HG02973 (cell line): Measurements from ENCODE around the gene GPR107.

ENCODE experiments used
- ATAC-seq: cut with Tn5 transposase; IDR thresholded peaks from one replicate; pipeline ENCODE4 v1.9.1; 2021; ENCODE audit warnings: moderate library complexity; ENCODE audit not compliant: unreplicated experiment

The GPR107 gene

DNA sequence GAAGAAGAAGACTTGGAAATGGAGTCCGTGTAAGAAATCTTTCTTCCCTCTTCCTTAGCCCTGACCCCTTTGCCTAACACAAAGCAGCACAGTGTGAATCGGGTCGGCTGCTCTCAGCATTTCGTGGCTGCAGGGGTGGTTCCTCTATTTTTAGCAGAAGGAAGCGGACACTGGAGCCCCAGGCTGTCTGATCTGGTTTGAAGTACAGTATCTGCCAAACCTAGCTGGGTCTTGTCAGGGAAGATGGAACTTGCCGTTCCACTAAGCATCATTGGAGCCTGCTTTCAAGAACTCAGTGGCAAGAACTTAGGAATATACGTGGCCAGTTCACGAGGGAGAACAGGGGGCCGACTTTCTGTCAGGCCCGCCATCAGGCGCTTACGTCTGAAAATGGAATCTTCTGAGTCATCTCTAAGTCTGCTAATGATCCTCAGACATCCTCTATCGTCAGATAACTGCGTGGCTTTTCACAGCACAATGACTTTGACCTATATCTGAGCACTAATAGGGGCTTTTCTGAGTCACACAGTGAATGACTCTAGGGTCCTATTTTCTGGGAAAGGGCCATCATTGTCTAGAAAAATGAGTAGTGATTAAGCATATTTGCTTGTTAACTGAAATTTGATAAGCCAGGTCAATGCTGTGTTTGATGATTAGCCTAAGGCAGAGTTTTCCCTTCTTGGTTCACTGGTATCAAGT is 75.2 kb downstream of the GPR107 start:
- peak; percentile 59 for ATAC-seq

DNA sequence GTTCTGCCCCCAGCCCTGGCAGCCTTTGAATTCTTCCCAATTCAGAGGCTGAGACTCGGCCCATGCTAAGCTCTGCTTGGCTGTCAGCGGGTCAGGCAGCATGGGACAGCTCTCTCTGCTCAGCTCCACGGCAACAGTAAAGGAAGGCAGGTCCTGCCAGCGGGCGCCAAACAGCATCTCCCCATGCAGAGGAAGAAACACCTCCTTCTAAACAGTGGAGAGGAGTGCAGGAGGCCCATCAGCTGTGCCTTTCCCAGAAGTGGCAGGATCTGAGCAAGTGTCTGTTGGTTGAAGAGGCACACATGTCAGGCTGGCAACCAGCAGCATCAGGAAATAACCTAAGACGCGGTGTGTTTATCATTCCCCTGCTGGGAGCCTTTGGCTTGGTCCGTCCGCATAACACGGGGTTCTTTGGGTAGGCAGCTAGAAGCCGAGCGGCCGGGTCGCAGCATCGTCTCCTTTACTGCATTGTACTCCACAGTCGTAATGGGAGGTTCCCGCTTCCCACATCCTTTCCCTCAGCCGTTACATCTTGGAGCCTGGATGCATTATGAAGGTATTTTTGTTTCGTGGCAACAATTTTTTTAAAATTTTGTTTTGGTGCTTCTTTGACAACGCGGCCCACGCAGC is 75.8 kb downstream of the GPR107 start:
- no peak for ATAC-seq

DNA sequence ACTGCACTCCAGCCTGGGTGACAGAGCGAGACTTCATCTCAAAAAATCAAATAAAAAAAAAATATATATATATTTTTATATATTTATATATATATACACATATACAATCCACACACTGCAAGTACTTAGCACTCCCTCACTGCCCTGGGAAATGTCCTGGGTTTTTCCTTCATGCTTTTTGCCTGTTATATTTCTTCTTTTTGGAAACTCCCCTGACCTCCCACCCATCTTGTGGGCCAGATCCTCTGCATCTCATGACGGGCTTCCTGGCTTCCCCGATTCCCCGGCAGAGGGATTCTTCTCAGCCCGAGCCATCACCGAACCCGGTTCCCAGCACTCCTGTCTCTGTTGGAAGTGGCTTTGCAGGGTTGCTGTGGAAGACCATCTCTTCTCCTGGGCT is 79.0 kb downstream of the GPR107 start:
- ATAC-seq: no peak

DNA sequence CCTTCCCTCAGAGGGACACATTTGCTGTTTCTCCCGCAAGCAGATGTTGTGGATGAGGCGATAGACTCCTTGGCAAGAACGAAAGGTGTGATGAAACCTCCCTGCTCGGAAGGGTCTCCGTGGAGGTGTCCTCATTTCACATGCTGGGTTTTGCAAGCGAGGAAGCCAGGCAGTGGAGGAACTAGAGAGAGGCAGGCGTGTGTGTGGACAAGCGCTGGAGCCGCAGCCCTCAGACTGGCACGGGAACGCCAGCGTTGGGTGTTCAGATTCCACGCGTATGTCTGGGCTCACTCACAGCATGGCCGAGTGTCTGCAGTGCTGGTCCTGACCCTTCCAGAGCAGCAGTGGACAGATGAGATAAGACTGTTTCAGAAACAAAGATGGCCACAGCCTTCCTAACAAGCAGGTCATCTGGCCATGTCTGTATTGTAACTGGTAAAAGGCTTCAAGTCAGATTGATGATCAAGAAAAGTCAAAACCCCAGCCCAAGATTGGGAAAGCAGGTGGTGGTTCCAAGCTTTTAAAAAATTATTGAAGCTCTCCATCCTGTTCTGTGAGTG is 83.5 kb downstream of the GPR107 start:
- ATAC-seq: no peak

DNA sequence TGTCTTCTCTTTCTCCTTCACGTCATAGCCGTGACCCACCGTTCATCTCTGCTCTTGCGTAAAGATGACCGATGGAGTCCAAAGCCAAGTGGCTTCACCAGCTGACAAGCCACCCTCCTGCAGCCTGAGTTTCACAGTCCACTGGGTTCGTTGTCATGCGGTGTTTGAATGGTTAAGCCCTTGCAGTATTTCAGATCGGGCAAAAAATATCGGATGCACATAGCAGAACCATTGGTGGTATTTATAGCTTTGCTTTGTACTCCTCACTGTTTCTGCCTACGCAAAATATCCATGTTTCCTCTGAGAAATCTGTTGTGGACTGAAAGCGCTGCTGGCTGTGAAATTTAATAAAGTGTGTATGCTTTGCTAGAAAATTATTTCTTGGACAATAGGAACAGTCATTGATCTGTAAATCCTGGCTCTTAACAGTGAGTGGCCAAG is 84.0 kb downstream of the GPR107 start:
- no peak for ATAC-seq

DNA sequence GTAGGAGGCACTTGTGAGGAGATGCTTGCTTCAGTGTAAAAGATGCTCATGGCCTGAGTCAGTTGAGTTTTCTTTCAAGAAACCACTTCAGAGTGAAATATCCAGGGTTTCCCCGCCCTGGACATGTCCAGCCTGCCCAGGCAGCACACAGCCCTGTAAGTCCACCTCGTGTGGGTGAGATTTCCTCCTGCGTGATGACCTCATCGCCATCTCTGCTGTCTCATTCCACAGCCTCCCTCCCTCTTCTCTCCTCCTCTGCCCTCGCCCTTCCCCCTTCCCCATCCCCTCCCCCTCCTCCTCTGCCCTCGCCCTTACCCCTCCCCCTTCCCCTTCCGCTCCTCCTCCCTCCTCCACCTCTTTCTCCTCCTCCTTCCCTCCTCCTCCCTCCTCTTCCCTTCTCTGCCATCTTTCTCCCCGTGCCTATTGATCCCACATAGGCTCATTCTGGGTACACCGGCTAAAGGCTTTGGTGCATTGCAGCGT is 84.5 kb downstream of the GPR107 start:
- ATAC-seq: no peak

DNA sequence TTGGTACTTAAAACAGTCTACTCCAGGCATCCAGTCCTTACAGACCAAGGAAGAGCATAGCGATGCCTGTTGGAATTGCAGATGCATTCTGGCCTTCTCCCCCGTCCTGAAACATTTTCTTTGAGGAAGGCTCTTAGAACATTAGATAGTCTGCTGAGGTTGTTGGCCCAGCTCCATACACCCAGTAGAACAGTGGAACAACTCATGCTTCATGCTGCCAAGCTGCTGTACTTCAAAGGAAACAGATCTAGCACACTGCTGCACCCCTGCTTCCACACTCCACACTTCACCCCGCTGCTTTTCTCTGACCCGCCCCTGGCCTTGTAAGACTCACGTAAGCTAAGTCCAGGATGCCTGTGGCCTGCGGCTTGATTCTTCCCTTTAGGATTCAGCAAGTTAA is 85.1 kb downstream of the GPR107 start:
- no peak for ATAC-seq

DNA sequence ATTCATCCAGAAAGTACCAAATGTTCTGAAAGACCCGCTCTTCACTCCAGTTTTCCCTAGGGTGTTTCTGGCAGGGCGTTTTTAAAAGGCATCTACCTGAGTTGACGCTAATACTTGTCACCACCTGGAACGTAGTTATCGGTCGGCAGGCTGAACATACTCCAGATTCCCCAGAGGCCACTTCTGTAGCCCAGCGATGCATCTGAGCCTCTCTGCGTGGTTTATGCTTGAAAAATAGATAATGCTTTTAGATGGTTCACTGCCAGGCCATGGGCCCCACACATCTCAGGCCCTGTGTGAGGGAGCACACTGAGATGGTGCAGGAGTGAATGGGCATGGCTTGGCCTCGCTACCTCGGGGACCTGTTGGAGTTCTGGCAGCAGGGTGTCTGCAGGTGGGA is 85.5 kb downstream of the GPR107 start:
- ATAC-seq: no peak

DNA sequence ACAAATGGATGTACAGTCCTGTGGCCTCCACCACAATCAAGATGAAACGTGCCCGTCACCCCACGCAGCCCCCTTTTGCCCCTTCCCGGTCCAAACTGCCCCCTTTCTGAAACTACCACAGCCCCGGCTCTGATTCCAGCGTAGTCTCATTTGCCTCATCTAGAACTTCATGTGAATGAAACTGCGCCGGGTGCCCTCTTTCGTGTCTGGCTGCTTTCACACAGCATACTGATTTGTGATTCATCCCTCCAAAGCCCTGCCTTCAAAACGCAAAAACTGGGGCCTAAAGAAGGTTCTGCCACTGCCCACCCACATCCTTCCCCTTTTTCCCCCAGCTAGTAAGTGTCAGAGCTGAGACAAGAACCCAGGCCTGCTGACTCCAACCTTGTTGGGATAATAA is 87.0 kb downstream of the GPR107 start:
- ATAC-seq: no peak

DNA sequence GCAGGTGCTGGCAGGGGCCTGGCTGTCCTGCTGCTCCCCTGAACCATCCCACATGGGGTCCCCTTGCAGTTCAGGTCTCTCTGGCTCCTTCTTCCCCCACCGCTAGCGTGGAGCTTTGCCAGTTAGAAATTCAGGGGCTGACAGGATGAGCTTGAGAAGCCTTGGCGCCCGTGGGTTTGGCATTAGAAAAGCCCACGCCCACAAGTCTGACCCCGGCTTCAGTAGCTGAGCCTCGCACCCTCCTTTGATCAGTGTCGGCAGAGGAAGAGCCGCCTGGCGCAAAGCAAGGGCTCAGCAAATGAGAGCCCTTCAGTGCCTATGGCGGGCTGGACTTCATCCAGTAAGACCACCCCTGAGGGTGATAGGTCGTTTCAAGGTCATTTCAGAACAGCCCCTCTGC is 88.3 kb downstream of the GPR107 start:
- no peak for ATAC-seq

DNA sequence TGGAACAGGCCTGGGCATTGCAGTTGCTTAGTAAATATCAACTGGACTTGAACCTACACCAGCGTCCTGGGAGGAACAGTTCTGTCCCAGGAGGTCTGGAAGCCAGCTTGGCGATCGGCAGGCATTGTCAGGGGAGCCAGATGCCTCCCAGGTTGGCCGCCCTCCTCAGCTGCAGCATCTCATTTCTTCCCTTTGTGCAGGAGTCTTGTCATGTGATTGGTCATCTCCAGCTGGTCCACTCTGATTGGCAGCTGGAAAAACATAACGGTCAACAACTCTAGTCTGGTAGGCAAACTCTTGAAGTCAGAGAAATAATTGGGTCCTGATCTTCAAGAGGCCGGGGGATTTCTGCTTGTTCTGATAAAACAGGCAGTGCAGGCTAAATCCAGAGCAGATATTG is 88.9 kb downstream of the GPR107 start:
- ATAC-seq: no peak

DNA sequence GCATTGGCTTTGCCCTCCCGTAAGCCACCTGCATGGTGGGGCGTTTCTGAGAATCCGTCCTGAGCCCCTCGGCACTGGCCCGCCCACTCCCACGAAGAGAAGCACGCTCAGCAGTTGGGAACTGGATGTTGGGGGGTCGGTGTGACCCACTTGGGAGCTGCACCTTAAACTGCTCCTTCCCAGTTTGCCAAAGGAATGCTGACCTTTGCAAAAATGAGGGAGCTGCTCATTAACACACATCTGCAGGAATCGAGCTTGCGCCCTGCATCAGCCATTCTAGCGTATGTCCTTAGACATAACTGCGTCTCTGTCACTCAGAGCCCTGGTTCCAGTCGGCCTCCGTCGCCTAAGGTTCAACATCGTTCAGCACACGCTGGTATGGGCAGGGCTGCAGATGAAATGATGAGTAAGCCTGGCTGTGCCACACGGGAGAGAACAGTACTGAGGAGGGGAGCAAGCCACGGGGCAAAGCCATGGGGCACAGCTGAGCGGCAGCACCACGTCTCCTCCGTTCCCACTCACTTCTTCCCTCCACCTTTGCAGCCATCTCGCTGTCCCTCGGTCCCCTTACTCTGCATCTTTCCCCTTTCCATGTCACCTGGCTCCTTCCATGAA is 89.7 kb downstream of the GPR107 start:
- ATAC-seq: no peak

DNA sequence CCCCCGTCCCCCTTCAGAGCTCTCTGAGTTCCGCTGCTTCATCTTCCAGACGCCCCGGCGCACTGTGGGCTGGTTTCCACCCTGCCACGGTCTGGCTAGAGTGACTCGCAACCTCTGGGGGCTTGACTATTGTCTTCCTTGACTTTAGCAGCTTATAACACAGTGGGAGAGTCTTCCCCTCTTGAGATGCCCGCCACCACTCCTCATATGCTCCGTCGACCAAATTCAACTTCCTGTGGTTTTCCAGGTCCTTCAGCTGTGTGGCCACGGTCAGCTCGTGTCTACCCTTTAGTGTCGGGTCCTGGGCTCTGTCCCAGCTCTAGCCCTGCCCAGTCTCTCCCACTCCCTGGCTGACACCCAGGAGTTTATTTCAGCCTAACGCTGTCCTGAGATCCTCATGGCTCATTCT is 90.3 kb downstream of the GPR107 start:
- no peak for ATAC-seq

DNA sequence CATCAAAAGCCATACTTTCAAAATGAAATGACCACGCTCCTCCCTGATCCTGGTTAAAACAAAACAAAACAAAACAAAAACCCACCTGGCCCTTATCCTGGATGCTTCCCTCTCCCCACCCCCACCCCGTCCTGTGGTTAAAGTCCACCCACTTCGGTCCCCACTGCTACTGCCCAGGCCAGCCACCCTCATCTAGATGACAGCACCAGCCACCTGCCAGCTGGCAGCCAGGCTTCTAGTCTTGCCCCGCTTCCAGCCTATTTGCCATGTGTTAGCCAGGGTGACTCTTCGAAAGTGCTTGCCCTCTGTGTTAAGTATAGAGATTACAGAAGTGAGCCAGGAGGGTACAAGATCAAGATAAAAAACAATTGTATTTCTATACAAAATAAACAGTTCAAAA is 91.0 kb downstream of the GPR107 start:
- no peak for ATAC-seq

DNA sequence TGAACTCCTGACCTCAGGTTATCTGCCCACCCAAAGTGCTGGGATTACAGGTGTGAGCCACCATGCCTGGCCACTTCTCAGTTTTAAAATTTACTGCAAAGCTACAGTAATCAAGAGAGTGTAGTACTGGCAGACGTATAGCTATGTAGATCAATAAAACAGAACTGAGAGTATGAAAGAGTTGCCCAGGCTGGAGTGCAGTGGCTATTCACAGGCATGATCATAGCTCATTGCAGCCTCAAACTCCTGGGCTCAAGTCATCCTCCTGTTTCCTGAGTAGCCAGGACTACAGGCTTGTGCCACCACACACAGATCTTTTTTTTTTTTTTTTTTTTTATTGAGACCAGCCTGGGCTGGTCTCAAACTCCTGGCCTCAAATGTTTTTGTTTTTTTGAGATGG is 92.0 kb downstream of the GPR107 start:
- ATAC-seq: no peak

DNA sequence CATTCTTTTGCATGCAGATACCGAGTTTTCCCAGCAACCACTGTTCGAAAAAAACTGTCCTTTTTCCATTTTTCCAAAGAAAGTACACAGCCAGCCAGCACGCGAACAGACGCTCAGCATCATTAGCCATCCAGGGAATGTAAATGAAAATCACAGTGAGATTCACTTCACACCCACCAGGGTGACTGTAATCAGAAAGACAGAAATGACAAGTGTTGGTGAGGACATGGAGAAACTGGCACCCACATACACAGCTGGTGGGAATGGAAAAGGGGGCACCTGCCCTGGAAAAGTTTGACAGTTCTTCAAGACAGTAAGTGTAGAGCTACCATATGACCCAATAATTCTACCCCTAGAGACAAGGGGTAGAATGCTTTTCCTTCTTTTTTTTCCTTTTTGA is 93.5 kb downstream of the GPR107 start:
- ATAC-seq: no peak

DNA sequence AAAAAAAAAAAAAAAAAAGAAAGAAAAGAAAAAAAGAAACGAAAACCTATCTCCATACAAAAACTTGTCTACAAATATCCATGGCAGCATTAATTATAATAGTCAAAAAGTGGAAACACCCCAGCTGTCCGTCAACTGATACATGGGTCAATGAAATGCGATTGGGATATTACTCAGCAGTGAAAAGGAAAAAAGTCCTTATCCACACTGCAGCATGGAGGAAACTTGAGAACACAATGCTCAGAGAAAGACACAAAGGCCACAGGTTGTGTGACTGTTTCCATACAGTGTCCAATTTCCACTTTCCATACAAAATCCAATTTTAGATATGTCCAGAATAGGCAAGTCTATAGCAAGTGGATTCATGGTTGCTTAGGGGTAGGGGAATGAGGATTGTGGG is 94.2 kb downstream of the GPR107 start:
- ATAC-seq: no peak

DNA sequence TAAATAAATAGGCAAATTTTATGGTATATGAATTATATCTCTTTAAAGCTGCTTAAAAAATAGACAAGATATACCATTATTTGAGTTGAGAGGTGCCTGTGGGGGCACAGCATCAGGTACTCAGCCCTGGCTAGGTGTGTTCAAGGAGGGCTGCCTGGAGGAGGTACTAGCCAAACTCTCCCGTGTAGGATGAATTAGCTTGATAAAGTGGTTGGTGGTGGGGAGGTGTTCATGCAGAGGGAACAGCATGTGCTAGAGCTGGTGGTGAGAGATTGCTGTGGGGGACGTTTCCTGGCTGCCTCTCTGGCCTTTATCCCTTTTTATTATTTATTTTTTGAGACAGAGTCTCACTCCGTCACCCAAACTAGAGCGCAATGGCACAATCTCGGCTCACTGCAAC is 95.3 kb downstream of the GPR107 start:
- ATAC-seq: no peak

DNA sequence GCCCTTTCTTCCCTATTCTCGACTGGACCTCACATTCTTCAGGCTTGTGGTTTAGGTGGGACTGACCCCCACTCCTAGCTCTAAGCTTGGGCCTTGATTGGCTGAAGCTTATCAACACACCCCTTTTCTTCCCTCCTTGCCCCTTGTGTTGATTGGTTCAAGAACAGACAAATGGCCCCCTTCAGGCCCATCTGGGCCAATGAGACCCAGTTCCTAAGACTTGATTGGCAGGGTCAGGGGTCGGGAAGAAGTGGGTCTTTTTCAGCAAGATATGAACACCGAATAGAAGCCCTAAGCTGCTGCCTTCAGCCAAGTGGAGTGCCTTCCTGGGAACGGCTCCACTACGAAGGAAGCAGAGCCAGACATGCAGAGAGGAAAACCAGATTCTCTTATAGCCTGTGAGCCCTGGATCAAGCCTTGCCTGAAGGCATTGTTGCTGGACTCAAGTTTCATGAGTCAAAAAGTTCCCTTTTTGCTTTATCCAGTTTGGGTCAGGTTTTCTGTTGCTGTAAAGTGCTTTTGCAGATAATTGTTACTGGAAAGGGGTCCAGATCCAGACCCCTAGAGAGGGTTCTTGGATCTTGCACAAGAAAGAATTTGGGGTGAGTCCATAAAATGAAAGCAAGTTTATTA is 96.1 kb downstream of the GPR107 start:
- ATAC-seq: no peak

DNA sequence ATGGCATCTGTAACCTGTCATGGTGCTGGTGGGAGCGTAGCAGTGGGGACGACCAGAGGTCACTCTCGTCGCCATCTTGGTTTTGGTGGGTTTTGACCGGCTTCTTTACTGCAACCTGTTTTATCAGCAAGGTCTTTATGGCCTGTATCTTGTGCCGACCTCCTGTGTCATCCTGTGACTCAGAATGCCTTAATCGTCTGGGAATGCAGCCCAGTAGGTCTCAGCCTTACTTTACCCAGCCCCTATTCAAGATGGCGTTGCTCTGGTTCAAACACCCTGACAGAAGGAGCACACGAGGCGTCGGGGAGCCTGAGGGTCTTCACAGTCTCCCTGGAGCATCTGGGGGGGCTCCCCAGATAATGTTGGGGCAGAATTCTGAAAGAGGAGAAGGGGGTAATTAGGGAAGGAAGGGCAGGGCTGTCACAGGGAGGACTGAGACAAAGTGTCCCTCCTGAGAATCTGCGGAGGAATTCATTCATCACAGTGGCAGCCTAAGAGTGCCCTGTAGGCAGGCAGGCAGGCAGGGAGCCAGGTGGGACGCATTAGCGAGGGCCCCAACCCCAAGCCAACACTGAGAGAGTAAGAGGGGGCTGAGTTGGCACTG is 97.2 kb downstream of the GPR107 start:
- ATAC-seq: no peak

DNA sequence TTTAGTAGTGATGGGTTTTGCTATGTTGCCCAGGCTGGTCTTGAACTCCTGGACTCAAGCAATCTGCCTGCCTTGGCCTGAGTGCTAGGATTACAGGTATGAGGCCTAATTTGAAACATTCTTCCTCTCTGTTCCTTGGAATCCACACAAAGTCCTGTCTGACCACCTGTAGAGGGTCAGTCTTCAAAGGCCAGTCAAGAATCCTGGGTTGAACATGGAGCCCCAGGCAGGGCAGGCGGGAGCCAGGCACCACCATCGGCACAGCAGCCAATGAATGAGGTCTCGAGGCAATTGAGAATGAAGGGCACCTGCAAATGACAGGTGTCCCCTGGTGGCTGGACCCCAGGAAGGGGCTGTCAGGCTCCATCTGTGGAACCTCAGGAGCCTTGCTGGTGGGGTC is 101.1 kb downstream of the GPR107 start:
- no peak for ATAC-seq
